Measurements from ENCODE around the gene PATL1. TPM values are rescaled to one million over a fixed set of nuclear protein-coding genes. Genes with fewer than 3 reads are reported as not detected.
"Not testable (repeated sequence)": the region's sequence is repeated elsewhere in the genome, so short reads cannot be mapped to it uniquely, and the experiment has no call there.

PATL1 gene
- total RNA-seq, 1 experiment from 2014 or later: 27.6 TPM

DNA sequence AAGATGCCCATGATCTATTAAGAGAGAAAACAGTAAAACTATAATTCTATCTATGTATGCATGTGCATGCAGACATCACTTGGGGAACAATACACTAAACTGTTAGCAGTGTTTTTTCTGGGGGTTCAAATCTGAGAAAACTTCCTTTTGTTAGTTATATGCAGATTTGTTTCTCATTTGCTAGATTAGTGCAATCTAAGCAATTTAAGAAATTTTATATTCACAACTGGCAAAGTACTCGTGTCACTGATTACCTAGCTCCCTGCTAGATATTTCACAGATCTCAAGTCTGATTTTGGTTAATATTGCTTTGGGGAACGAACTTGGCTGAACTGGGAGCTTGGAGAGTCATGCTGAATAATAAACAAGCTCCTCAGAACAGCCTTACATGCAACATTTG, 38.3 kb downstream of the PATL1 start:
- Mint-ChIP-seq H3K4me1 (peaks cover 17% of the 10 kb centered on the region), H3K9me3 (peaks cover 4% of the 10 kb centered on the region; the same call in 1 of the 2 replicates), H3K27me3 (ENCODE audit: low read depth) (no peaks in the 10 kb centered on the region), H3K36me3 (no peaks in the 10 kb centered on the region), H3K27ac (no peak overlapping the region), H3K4me3 (no peak overlapping the region)
- no peak for DNase-seq (ENCODE audit: low spot score)
- no peak for TF ChIP-seq ZNF121 (CRISPR knock-in tag; IDR thresholded peaks at IDR 0.05)
- TF ChIP-seq IRF2 (CRISPR knock-in tag; IDR thresholded peaks at IDR 0.05; ENCODE audit: borderline replicate concordance, low read depth): no peak
- TF ChIP-seq, protein P1, sequence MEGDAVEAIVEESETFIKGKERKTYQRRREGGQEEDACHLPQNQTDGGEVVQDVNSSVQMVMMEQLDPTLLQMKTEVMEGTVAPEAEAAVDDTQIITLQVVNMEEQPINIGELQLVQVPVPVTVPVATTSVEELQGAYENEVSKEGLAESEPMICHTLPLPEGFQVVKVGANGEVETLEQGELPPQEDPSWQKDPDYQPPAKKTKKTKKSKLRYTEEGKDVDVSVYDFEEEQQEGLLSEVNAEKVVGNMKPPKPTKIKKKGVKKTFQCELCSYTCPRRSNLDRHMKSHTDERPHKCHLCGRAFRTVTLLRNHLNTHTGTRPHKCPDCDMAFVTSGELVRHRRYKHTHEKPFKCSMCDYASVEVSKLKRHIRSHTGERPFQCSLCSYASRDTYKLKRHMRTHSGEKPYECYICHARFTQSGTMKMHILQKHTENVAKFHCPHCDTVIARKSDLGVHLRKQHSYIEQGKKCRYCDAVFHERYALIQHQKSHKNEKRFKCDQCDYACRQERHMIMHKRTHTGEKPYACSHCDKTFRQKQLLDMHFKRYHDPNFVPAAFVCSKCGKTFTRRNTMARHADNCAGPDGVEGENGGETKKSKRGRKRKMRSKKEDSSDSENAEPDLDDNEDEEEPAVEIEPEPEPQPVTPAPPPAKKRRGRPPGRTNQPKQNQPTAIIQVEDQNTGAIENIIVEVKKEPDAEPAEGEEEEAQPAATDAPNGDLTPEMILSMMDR (IDR thresholded peaks at IDR 0.05): no peak
- no peak for TF ChIP-seq NFE2L1 (CRISPR knock-in tag; IDR thresholded peaks at IDR 0.05)
- TF ChIP-seq EMX1 (CRISPR knock-in tag; IDR thresholded peaks at IDR 0.05): no peak
- TF ChIP-seq, protein P2, sequence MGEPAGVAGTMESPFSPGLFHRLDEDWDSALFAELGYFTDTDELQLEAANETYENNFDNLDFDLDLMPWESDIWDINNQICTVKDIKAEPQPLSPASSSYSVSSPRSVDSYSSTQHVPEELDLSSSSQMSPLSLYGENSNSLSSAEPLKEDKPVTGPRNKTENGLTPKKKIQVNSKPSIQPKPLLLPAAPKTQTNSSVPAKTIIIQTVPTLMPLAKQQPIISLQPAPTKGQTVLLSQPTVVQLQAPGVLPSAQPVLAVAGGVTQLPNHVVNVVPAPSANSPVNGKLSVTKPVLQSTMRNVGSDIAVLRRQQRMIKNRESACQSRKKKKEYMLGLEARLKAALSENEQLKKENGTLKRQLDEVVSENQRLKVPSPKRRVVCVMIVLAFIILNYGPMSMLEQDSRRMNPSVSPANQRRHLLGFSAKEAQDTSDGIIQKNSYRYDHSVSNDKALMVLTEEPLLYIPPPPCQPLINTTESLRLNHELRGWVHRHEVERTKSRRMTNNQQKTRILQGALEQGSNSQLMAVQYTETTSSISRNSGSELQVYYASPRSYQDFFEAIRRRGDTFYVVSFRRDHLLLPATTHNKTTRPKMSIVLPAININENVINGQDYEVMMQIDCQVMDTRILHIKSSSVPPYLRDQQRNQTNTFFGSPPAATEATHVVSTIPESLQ (CRISPR knock-in tag; IDR thresholded peaks at IDR 0.05): no peak
- TF ChIP-seq SMAD3 (CRISPR knock-in tag; IDR thresholded peaks at IDR 0.05; ENCODE audit: borderline replicate concordance): no peak
- TF ChIP-seq RELA (CRISPR knock-in tag; IDR thresholded peaks at IDR 0.05; ENCODE audit: borderline replicate concordance): no peak
- TF ChIP-seq GRHL2 (CRISPR knock-in tag; IDR thresholded peaks at IDR 0.05; ENCODE audit: insufficient replicate concordance, severe bottlenecking): no peak
- TF ChIP-seq ELF4 (CRISPR knock-in tag; IDR thresholded peaks at IDR 0.05; ENCODE audit: low read depth): no peak
- TF ChIP-seq ZNF416 (CRISPR knock-in tag; IDR thresholded peaks at IDR 0.05): no peak
- no peak for TF ChIP-seq ZNF396 (CRISPR knock-in tag; IDR thresholded peaks at IDR 0.05; ENCODE audit: borderline replicate concordance)
- TF ChIP-seq, protein P3, sequence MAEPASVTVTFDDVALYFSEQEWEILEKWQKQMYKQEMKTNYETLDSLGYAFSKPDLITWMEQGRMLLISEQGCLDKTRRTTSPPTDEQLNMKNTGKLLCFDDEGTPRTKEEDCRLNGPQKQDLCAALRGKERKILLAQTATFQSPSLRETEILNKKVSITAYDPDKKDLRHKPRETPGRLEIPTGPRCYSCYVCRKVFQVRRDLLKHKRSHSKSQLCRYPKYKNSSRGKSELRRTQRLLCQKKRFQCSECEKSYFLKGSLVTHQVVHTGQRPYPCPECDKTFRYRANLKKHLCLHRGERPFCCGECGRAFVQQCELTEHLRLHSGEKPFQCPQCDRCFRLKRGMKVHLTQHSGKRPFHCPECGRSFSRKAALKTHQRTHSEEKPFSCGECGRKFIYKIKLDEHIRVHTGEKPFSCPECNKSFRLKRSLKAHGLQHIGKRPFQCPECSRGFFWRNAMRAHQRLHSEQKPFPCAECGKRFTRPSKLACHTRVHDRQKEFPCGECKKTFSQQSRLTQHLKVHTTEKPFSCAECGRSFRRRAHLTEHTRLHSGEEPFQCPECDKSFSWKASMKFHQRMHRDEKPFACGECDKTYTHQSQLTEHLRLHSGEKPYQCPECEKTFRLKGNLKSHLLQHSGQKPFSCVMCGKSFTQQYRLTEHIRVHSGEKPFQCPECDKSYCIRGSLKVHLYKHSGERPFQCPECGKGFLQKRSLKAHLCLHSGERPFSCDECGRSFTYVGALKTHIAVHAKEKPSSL (CRISPR knock-in tag; conservative IDR thresholded peaks at IDR 0.05): no peak
- no peak for TF ChIP-seq FOXK1 (CRISPR knock-in tag; IDR thresholded peaks at IDR 0.05)
- TF ChIP-seq CREB1 (CRISPR knock-in tag; IDR thresholded peaks at IDR 0.05): no peak
- no peak for ATAC-seq
- CTCF ChIA-PET: no interaction called here
- POLR2A ChIA-PET: no interaction called here

DNA sequence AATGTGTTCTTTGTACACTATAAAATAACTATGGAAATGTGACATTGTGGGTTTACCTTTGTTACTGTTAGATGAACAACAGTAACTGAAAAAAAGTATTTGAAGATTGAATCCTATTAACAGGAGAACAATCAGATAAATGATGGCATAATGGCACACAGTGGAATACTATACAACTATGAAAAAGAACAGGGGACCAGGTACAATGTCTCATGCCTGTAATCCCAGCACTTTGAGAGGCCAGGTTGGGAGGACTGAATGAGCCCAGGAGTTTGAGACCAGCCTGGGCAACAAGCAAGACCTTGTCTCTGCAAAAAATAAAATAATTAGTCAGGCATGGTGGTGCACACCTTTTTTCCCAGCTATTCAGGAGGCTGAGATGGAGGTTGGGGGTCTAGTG, 38.8 kb downstream of the PATL1 start:
- H3K27ac Mint-ChIP-seq: no peak overlapping the region
- H3K9me3 Mint-ChIP-seq: peaks cover 4% of the 10 kb centered on the region; the same call in 1 of the 2 replicates
- no peaks in the 10 kb centered on the region for H3K27me3 Mint-ChIP-seq (ENCODE audit: low read depth)
- no peaks in the 10 kb centered on the region for H3K36me3 Mint-ChIP-seq
- TF ChIP-seq, protein P4, sequence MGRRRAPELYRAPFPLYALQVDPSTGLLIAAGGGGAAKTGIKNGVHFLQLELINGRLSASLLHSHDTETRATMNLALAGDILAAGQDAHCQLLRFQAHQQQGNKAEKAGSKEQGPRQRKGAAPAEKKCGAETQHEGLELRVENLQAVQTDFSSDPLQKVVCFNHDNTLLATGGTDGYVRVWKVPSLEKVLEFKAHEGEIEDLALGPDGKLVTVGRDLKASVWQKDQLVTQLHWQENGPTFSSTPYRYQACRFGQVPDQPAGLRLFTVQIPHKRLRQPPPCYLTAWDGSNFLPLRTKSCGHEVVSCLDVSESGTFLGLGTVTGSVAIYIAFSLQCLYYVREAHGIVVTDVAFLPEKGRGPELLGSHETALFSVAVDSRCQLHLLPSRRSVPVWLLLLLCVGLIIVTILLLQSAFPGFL (CRISPR knock-in tag; IDR thresholded peaks at IDR 0.05; ENCODE audit: borderline replicate concordance): no peak
- TF ChIP-seq RELA (CRISPR knock-in tag; IDR thresholded peaks at IDR 0.05; ENCODE audit: borderline replicate concordance) (no peak), NR2C2 (CRISPR knock-in tag; IDR thresholded peaks at IDR 0.05) (no peak), SOX15 (CRISPR knock-in tag; IDR thresholded peaks at IDR 0.05) (no peak), ZBTB21 (CRISPR knock-in tag; IDR thresholded peaks at IDR 0.05; ENCODE audit: borderline replicate concordance) (no peak), ZNF396 (CRISPR knock-in tag; IDR thresholded peaks at IDR 0.05; ENCODE audit: borderline replicate concordance) (no peak), GTF2I (CRISPR knock-in tag; conservative IDR thresholded peaks at IDR 0.05) (no peak), FOXP1 (CRISPR knock-in tag; IDR thresholded peaks at IDR 0.05; ENCODE audit: borderline replicate concordance) (no peak)
- TF ChIP-seq, protein P5, sequence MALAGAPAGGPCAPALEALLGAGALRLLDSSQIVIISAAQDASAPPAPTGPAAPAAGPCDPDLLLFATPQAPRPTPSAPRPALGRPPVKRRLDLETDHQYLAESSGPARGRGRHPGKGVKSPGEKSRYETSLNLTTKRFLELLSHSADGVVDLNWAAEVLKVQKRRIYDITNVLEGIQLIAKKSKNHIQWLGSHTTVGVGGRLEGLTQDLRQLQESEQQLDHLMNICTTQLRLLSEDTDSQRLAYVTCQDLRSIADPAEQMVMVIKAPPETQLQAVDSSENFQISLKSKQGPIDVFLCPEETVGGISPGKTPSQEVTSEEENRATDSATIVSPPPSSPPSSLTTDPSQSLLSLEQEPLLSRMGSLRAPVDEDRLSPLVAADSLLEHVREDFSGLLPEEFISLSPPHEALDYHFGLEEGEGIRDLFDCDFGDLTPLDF (CRISPR knock-in tag; IDR thresholded peaks at IDR 0.05): no peak
- TF ChIP-seq, protein P6, sequence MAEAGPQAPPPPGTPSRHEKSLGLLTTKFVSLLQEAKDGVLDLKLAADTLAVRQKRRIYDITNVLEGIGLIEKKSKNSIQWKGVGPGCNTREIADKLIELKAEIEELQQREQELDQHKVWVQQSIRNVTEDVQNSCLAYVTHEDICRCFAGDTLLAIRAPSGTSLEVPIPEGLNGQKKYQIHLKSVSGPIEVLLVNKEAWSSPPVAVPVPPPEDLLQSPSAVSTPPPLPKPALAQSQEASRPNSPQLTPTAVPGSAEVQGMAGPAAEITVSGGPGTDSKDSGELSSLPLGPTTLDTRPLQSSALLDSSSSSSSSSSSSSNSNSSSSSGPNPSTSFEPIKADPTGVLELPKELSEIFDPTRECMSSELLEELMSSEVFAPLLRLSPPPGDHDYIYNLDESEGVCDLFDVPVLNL (CRISPR knock-in tag; IDR thresholded peaks at IDR 0.05; ENCODE audit: borderline replicate concordance, low read depth): no peak
- ATAC-seq (no peak), DNase-seq (ENCODE audit: low spot score) (no peak)
- ChIA-PET CTCF (no interaction called here), POLR2A (no interaction called here)
- H3K4me3 Mint-ChIP-seq: no peak overlapping the region
- H3K4me1 Mint-ChIP-seq: peaks cover 17% of the 10 kb centered on the region

DNA sequence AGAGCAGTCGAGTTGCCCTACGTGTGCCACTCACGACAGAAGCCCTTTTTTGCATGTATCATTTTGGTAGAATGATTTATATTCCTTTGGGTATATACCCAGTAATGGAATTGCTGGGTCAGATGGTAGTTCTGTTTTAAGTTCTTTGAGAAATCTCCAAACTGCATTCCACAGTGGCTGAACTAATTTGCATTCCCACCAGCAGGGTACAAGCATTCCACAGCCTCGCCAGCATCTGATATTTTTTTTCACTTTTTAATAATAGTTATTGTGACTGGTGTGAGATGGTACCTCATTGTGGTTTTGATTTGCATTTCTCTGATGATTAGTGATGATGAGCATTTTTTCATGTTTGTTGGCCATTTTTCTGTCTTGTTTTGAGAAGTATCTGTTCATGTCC, 41.9 kb downstream of the PATL1 start:
- DNase-seq (ENCODE audit: low spot score): not testable (repeated sequence)

More for the DNA sequence above, 41.9 kb downstream of the PATL1 start:
- H3K36me3 Mint-ChIP-seq; H3K4me3 Mint-ChIP-seq; CTCF ChIA-PET; H3K27ac Mint-ChIP-seq; H3K27me3 Mint-ChIP-seq (ENCODE audit: low read depth); H3K9me3 Mint-ChIP-seq; ATAC-seq; POLR2A ChIA-PET: not testable (repeated sequence)
- H3K4me1 Mint-ChIP-seq: peaks cover 17% of the 10 kb centered on the region
